ENCODE data around the gene RRP1. TPM values are rescaled to one million over a fixed set of nuclear protein-coding genes. Genes with fewer than 3 reads are reported as not detected.

Gene RRP1
- total and polyA plus RNA-seq, 2 of the 13 experiments (the other 11 are each of a cell fraction or from before 2014, with no cell fraction given): 20.1 to 35.1 TPM

DNA sequence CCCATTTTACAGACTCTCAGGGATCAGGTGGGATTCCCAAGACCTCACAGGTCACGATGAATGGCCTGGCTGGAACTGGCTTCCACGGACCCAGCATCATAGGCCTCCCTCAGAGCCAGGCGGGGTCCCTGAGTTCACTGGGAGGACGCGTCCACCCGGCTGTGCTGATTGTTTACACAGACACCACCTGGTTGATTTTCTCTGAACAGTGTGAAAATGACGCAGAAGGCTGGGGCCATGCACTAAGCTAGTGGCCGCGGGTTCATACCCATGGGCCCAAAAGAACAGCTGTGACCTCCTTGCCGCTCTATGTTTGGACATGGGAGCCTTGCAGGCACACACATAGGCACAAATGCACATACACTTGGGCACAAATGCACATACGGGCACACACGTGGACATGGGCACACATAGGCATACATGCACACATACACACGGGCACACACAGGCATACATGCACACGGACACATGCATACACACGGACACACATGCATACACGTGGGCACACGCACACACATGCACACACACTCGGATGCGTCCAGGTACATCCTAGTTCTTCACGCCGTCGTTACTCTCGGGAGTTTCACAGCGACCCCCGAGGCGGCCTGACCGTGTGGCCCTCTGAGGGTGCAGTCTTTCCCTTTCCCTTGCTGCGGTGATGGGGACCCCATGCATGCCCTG, 36.5 kb upstream of the RRP1 start:
- ChIA-PET POLR2A (no interaction called here), CTCF (ENCODE audit: low intra/inter-chr PET ratio, low total read pairs) (no interaction called here)
- Histone ChIP-seq H3K9ac (ENCODE audit: insufficient read depth, low read depth, low read length) (no peak overlapping the region), H2AFZ (ENCODE audit: low read length) (no peak overlapping the region), H3K4me2 (ENCODE audit: low read depth, low read length) (no peak overlapping the region), H3K9me3 (ENCODE audit: low read length) (no peaks in the 10 kb centered on the region), H4K20me1 (ENCODE audit: insufficient read depth, low read length) (no peaks in the 10 kb centered on the region), H3K27ac (ENCODE audit: extremely low read length, insufficient read depth, low read length) (no peak overlapping the region), H3K4me3 (replicated peaks in 1 of 3; ENCODE audit: insufficient read depth in 1 of 3, low read depth in 2 of 3, low read length in 3 of 3) (no peak overlapping the region), H3K27me3 (ENCODE audit: control insufficient read depth in 1 of 2, insufficient read depth in 2 of 2, low read length in 2 of 2) (no peaks in the 10 kb centered on the region), H3K79me2 (ENCODE audit: insufficient read depth, low read length) (no peaks in the 10 kb centered on the region), H3K4me1 (ENCODE audit: insufficient read depth, low read length) (no peaks in the 10 kb centered on the region), H3K36me3 (replicated peaks in 1 of 2; ENCODE audit: control insufficient read depth in 1 of 2, insufficient read depth in 2 of 2, low read length in 2 of 2) (peaks cover 45 to 78% of the 10 kb centered on the region in 2 experiments)
- 96% methylated on average over 14 of the region's 28 CpGs for WGBS (ENCODE audit: low lambda C conversion rate)
- FAIRE-seq (no peak), DNase-seq (ENCODE audit: low spot score) (no peak), ATAC-seq (no peak)
- TF ChIP-seq ZNF337 (CRISPR knock-in tag; IDR thresholded peaks at IDR 0.05; ENCODE audit: borderline replicate concordance, low read depth) (no peak), TARDBP (CRISPR knock-in tag; IDR thresholded peaks at IDR 0.05) (0 out of 2 replicates have a peak, but pooled peaks have one; percentile 29), RBAK (CRISPR knock-in tag; IDR thresholded peaks at IDR 0.05) (no peak), NFKB2 (CRISPR knock-in tag; IDR thresholded peaks at IDR 0.05; ENCODE audit: borderline replicate concordance) (no peak), STAT5B (CRISPR knock-in tag; IDR thresholded peaks at IDR 0.05) (no peak), HNRNPL (IDR thresholded peaks at IDR 0.05; ENCODE audit: low read depth, low read length) (0 out of 2 replicates have a peak, but pooled peaks have one; percentile 50), POLR2A (IDR thresholded peaks at IDR 0.05; ENCODE audit: insufficient read depth in 1 of 2, low read depth in 2 of 2, low read length in 2 of 2) (0 out of 4 replicates have a peak, but pooled peaks of 1 of the 2 experiments have one; percentile 32)
- TF ChIP-seq, protein P1, sequence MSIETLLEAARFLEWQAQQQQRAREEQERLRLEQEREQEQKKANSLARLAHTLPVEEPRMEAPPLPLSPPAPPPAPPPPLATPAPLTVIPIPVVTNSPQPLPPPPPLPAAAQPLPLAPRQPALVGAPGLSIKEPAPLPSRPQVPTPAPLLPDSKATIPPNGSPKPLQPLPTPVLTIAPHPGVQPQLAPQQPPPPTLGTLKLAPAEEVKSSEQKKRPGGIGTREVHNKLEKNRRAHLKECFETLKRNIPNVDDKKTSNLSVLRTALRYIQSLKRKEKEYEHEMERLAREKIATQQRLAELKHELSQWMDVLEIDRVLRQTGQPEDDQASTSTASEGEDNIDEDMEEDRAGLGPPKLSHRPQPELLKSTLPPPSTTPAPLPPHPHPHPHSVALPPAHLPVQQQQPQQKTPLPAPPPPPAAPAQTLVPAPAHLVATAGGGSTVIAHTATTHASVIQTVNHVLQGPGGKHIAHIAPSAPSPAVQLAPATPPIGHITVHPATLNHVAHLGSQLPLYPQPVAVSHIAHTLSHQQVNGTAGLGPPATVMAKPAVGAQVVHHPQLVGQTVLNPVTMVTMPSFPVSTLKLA (IDR thresholded peaks at IDR 0.05): peak; percentile 43; the same call in 1 of the 2 replicates
- TF ChIP-seq, protein P2, sequence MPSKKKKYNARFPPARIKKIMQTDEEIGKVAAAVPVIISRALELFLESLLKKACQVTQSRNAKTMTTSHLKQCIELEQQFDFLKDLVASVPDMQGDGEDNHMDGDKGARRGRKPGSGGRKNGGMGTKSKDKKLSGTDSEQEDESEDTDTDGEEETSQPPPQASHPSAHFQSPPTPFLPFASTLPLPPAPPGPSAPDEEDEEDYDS (CRISPR knock-in tag; IDR thresholded peaks at IDR 0.05): no peak
- TF ChIP-seq, protein P3, sequence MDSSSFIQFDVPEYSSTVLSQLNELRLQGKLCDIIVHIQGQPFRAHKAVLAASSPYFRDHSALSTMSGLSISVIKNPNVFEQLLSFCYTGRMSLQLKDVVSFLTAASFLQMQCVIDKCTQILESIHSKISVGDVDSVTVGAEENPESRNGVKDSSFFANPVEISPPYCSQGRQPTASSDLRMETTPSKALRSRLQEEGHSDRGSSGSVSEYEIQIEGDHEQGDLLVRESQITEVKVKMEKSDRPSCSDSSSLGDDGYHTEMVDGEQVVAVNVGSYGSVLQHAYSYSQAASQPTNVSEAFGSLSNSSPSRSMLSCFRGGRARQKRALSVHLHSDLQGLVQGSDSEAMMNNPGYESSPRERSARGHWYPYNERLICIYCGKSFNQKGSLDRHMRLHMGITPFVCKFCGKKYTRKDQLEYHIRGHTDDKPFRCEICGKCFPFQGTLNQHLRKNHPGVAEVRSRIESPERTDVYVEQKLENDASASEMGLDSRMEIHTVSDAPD (CRISPR knock-in tag; IDR thresholded peaks at IDR 0.05): no peak
- in situ Hi-C loops (cut with HindIII; ENCODE audit: extremely low pct_ligation_motif_present, low pct_unique_long_range_greater_than_20kb) (no loop called here), intact Hi-C loops (cut with micrococcal nuclease; ENCODE audit: unreplicated experiment) (no loop called here)
- no TSS peak for BruUV-seq (replicated peaks)
